Measurements from ENCODE around the gene DIPK1A.

DNA sequence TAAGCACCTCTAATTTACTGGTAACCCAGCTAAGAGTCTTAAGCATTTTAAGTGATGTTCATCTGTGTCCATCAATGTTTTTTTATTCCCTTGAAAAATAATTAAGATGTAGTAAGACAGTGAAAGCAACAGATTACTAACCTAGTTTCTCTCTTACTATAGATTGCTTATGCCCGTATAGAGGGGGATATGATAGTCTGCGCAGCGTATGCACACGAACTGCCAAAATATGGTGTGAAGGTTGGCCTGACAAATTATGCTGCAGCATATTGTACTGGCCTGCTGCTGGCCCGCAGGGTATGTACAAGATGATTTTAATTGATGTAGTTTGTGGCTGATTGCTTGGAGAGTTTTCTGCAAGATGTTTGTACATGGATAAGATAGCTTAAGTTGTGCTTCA, 126.6 kb downstream of the DIPK1A start:
- TF ChIP-seq, protein P1, sequence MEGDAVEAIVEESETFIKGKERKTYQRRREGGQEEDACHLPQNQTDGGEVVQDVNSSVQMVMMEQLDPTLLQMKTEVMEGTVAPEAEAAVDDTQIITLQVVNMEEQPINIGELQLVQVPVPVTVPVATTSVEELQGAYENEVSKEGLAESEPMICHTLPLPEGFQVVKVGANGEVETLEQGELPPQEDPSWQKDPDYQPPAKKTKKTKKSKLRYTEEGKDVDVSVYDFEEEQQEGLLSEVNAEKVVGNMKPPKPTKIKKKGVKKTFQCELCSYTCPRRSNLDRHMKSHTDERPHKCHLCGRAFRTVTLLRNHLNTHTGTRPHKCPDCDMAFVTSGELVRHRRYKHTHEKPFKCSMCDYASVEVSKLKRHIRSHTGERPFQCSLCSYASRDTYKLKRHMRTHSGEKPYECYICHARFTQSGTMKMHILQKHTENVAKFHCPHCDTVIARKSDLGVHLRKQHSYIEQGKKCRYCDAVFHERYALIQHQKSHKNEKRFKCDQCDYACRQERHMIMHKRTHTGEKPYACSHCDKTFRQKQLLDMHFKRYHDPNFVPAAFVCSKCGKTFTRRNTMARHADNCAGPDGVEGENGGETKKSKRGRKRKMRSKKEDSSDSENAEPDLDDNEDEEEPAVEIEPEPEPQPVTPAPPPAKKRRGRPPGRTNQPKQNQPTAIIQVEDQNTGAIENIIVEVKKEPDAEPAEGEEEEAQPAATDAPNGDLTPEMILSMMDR (IDR thresholded peaks at IDR 0.05), result no peak
- TF ChIP-seq POLR2A (IDR thresholded peaks at IDR 0.05) (no peak), EP300 (IDR thresholded peaks at IDR 0.05) (no peak)
